Omental fat pad (tissue), 4 donors: Measurements from ENCODE around the gene FNIP2. TPM values are rescaled to one million over a fixed set of nuclear protein-coding genes. Genes with fewer than 3 reads are reported as not detected.

ENCODE experiments used
- ATAC-seq: fragments of 150-250 bp; one replicate; pipeline ENCODE4 v1.9.1; 2016; ENCODE audit warnings: mild to moderate bottlenecking, moderate library complexity; ENCODE audit not compliant: low FRiP score
- DNase-seq: peaks from one replicate; pipeline ENCODE4 v3.0.0-alpha.2; 2019; ENCODE audit warnings: low spot score
- CTCF ChIP-seq, 3 donors: fragments of 450-650 bp; IDR thresholded peaks; one replicate each; pipeline ENCODE4 v1.5.1; 2016 to 2017; ENCODE audit warnings: antibody characterized with exemption in 3 of 3, mild to moderate bottlenecking in 3 of 3, moderate library complexity in 2 of 3
- total RNA-seq, 4 donors: library from RNA; depleted of rRNA; stranded (reverse); fragments of >200 nt; gene quantifications; one replicate each; pipeline ENCODE4 v1.1.0, GENCODE V29; 2016

Gene FNIP2
- total RNA-seq, 4 donors from 2014 or later: 56.4 to 125 (median 73.4) TPM

- DNase-seq: no peak
- TF ChIP-seq CTCF (IDR thresholded peaks at IDR 0.05): no peak
- no peak for ATAC-seq
These were observed 76.7 kb downstream of the FNIP2 start for GRCh38 chr4:158845311-158846041.

- no peak for TF ChIP-seq CTCF (IDR thresholded peaks at IDR 0.05)
- no peak for ATAC-seq
These were observed 78.7 kb downstream of the FNIP2 start for GRCh38 chr4:158847535-158847934.

GRCh38 chr4:158849681-158850080 lies 80.9 kb downstream of the FNIP2 start:
- ATAC-seq (no peak), DNase-seq (no peak)
- TF ChIP-seq CTCF (IDR thresholded peaks at IDR 0.05): no peak

More at GRCh38 chr4:158847535-158847934, 78.7 kb downstream of the FNIP2 start:
- DNase-seq: no peak

GRCh38 chr4:158850371-158850770 lies 81.5 kb downstream of the FNIP2 start:
- DNase-seq (no peak), ATAC-seq (no peak)
- TF ChIP-seq CTCF (IDR thresholded peaks at IDR 0.05): no peak

- no peak for ATAC-seq
These were observed 82.2 kb downstream of the FNIP2 start for GRCh38 chr4:158850800-158851644.

GRCh38 chr4:158854236-158854635 lies 85.4 kb downstream of the FNIP2 start:
- no peak for DNase-seq
- ATAC-seq: no peak
- TF ChIP-seq CTCF (IDR thresholded peaks at IDR 0.05): no peak

More at GRCh38 chr4:158850800-158851644, 82.2 kb downstream of the FNIP2 start:
- no peak for TF ChIP-seq CTCF (IDR thresholded peaks at IDR 0.05)
- no peak for DNase-seq
